Bronchial epithelial cell (primary cell): Measurements from ENCODE around the gene C20orf204. TPM values are rescaled to one million over a fixed set of nuclear protein-coding genes. Genes with fewer than 3 reads are reported as not detected.

Experiments used
- DNase-seq: peaks from one replicate; pipeline ENCODE4 v3.0.0-alpha.2; 2010; ENCODE audit warnings: low read depth
- FAIRE-seq: peaks from 2 replicates; lab custom pipeline; 2011; peaks lifted over from hg19 to GRCh38; lab: Jason Lieb, UNC
- H3K27me3 ChIP-seq: 2 replicates; pipeline ENCODE4 v1.5.1; 2011; ENCODE audit warnings: low read length; ENCODE audit not compliant: control insufficient read depth, insufficient read depth
- H3K36me3 ChIP-seq: 2 replicates; pipeline ENCODE4 v1.5.1; 2011; ENCODE audit warnings: low read length; ENCODE audit not compliant: control insufficient read depth, insufficient read depth
- H3K4me3 ChIP-seq: 2 replicates; pipeline ENCODE4 v1.5.1; 2011; ENCODE audit warnings: mild to moderate bottlenecking, low read depth, low read length, control low read depth
- total RNA-seq: library from RNA; depleted of rRNA; stranded (reverse); fragments of >200 nt; gene quantifications from 2 replicates; pipeline ENCODE4 v1.2.1, GENCODE V29; 2014
- TF ChIP-seq, protein P1 (sequence below): IDR thresholded peaks from 2 replicates; pipeline ENCODE4 v1.5.1; 2011; ENCODE audit warnings: mild to moderate bottlenecking, moderate library complexity, low read length, control low read depth, inconsistent platforms; ENCODE audit not compliant: insufficient read depth, severe bottlenecking

Gene C20orf204
- total RNA-seq, 1 donor from 2014 or later, result 0.53 TPM

DNA sequence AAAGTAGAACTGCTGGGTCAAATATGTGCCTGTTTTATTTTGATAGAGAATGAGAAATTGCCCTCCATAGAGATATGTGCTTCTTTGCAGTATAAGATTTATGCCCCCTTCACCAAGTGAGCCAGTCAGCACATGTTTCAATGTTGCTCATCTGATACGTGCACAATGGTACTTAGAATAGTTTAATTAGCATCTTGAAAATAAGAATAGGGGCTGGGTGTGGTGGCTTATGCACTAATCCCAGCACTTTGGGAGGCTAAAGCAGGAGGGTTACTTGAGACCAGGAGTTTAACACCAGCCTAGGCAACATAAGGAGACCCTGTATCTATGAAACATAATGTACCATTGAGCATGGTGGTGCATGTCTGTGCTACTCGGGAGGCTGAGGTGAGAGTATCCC lies 20.3 kb upstream of the C20orf204 start:
- Histone ChIP-seq H3K36me3 (peaks cover 27% of the 10 kb centered on the region), H3K4me3 (no peak overlapping the region), H3K27me3 (no peaks in the 10 kb centered on the region)
- FAIRE-seq, result no peak
- DNase-seq, result no peak
- TF ChIP-seq, protein P1, sequence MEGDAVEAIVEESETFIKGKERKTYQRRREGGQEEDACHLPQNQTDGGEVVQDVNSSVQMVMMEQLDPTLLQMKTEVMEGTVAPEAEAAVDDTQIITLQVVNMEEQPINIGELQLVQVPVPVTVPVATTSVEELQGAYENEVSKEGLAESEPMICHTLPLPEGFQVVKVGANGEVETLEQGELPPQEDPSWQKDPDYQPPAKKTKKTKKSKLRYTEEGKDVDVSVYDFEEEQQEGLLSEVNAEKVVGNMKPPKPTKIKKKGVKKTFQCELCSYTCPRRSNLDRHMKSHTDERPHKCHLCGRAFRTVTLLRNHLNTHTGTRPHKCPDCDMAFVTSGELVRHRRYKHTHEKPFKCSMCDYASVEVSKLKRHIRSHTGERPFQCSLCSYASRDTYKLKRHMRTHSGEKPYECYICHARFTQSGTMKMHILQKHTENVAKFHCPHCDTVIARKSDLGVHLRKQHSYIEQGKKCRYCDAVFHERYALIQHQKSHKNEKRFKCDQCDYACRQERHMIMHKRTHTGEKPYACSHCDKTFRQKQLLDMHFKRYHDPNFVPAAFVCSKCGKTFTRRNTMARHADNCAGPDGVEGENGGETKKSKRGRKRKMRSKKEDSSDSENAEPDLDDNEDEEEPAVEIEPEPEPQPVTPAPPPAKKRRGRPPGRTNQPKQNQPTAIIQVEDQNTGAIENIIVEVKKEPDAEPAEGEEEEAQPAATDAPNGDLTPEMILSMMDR, result no peak

DNA sequence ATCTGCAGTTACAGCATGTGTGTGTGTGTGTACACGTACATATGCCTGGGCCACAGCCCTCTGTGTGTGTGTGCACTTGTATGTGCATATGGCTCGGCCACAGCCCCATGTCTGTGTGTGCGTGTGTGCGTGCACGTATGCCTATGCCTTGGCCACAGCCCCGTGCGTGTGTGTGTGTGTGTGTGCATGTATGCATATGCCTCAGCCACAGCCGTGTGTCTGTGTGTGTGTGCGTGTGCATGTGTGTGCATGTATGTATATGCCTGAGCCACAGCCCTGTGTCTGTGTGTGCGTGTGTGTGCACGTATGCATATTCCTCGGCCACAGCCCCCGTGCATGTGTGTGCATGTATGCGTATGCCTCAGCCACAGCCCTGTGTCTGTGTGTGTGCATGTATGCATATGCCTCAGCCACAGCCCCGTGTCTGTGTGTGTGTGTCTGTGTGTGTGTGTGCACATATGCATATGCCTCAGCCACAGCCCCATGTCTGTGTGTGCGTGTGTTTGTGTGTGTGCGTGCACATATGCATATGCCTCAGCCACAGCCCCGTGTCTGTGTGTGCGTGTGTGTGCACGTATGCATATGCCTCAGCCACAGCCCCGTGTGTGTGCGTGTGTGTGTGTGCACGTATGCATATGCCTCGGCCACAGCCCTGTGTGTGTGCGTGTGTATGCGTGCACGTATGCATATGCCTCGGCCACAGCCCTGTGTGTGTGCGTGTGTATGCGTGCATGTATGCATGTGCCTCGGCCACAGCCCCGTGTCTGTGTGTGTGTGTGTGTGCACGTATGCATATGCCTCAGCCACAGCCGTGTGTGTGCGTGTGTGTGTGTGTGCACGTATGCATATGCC lies 14.6 kb upstream of the C20orf204 start:
- FAIRE-seq, result no peak

DNA sequence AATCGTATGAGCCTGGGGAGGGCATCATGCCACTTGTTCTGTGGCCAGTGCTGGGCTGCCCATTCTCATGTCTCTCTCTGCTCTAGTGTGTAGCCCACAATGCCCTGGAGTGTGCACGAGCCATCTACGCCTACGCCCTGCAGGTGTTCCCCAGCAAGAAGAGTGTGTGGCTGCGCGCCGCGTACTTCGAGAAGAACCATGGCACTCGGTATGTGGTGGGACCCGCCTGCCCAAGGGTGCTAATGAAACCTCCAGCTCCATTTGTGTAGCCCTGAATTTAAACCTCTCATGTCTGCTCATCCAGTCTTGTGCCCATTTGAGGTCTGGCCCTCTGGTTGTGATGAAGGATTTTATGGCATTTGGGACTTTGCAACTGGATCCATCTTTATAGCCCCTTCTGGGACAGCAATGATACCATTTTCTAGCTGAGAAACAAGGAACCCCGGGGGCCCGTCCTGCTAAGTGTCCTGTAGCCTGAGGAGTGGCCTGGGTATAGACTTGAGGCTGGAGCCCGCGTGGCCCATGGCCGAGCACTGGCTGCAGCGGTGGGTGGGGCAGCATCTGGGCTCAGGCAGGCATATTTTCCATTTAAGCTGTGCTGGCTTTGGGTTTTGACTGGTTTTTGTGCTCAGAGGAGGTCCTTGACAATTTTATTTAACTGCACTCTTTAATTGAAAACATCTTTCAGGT lies 13.2 kb upstream of the C20orf204 start:
- Histone ChIP-seq H3K27me3 (no peaks in the 10 kb centered on the region), H3K4me3 (no peak overlapping the region), H3K36me3 (peaks cover 44% of the 10 kb centered on the region)
- TF ChIP-seq, protein P1, result no peak
- no peak for DNase-seq
- FAIRE-seq, result no peak

More for the DNA sequence above, 14.6 kb upstream of the C20orf204 start:
- Histone ChIP-seq H3K4me3 (no peak overlapping the region), H3K36me3 (peaks cover 37% of the 10 kb centered on the region), H3K27me3 (no peaks in the 10 kb centered on the region)
- TF ChIP-seq, protein P1, result no peak
- no peak for DNase-seq

DNA sequence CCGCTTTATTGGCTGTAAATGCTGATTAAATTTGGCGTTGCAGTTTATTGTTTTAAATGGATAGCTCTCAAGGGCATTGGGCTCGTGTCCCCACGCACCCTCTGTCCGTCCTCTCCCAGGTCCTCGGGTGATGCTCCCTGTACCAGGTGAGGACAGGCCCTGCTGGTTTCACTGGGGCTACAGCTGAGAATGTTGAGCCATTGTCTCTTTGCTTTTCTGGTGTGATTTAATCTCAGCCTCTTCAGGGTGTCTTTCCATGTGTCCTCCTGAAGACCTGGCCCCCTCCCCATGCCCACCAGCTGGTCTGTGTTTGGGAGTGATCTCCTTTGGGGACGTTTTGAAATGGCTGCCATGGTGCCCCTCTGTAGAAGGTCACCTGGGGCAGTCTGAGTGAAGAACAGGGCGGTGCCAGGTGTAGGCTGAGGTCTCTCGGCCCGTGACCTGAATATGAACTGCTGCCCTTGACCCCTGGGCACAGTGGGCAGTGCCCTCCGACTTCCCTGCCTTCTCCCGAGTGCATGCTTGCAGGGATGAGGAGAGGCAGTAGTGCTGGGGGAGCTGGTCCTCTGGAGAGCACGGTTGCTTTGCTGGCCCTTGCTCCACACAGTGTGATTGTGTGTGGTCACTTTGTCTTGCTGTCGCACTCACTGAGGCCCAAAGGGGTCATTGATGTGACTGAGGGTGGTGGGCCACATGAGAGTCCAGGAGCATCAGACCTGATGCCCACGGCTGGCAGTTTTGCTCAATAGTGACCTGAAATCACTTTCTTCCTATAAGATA lies 12.4 kb upstream of the C20orf204 start:
- no peak for FAIRE-seq

More for the DNA sequence above, 12.4 kb upstream of the C20orf204 start:
- H3K36me3 ChIP-seq, result peaks cover 45% of the 10 kb centered on the region
- TF ChIP-seq, protein P1, result no peak
- H3K27me3 ChIP-seq, result no peaks in the 10 kb centered on the region
- DNase-seq, result no peak
- H3K4me3 ChIP-seq, result no peak overlapping the region
